GM21526 (cell line): ENCODE data around the gene SNX15.
"Not testable (repeated sequence)": the region's sequence is repeated elsewhere in the genome, so short reads cannot be mapped to it uniquely, and the experiment has no call there.

Experiments used
- ATAC-seq: cut with Tn5 transposase; IDR thresholded peaks from one replicate; pipeline ENCODE4 v1.9.1; 2021; ENCODE audit warnings: moderate library complexity; ENCODE audit not compliant: unreplicated experiment, low FRiP score

SNX15 gene, protein sequence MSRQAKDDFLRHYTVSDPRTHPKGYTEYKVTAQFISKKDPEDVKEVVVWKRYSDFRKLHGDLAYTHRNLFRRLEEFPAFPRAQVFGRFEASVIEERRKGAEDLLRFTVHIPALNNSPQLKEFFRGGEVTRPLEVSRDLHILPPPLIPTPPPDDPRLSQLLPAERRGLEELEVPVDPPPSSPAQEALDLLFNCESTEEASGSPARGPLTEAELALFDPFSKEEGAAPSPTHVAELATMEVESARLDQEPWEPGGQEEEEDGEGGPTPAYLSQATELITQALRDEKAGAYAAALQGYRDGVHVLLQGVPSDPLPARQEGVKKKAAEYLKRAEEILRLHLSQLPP

DNA sequence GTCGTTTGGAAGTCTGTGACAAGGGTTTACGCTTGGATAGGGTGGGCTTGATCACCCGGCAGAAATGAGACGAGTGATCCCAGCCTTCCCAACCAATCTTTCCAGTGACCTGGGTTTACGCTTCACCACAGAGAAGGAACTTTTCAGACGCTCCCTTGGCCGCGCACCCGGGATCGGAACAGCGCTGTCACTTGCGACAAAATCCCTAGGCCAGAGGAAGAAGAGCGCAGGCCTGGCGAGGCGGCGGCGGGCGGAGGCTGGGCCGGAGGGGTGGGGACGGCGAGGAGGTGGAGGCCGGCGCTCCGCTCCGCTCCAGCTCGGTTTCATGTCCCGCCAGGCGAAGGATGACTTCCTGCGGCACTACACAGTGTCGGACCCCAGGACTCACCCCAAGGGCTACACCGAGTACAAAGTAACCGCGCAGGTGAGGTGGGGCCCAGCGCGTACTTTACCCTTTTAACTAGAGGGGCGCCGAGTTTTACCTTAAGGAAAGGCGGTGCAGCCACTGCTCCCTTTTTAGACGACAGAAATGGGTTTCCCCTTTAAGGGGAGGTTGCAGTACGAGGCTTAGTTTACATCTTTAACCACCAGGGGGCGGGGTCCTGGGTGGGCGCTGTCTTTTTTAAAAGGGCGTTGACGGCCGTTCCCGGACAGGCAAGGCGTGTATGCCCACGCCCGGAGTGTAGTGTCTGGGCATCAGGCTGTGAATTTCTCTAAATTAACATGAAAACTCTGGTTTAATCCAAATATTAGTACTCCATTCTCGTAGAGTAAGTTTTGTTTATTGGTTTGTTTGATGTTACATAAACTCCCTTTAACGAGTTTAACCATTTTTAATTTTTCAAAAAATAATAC, at the start of gene SNX15:
Gene SNX15 (plus strand): TSS at position 227 of the 855 bp plus-strand sequence. CDS start 99 bp downstream, at position 326.
- peak; percentile 70 for ATAC-seq

DNA sequence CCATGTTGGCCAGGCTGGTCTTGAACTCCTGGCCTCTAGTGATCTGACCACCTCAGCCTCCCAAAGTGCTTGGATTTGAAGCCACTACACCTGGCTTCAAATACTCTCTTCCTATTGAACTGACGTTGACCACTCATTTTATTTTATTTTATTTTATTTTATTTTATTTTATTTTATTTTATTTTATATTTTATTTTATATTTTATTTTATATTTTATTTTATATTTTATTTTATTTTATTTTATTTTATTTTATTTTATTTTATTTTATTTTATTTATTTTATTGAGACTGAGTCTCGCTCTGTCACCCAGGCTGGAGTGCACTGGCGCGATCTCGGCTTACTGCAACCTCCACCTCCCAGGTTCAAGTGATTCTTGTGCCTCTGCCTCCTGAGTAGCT, 43.9 kb upstream of the SNX15 start:
- ATAC-seq: not testable (repeated sequence)

DNA sequence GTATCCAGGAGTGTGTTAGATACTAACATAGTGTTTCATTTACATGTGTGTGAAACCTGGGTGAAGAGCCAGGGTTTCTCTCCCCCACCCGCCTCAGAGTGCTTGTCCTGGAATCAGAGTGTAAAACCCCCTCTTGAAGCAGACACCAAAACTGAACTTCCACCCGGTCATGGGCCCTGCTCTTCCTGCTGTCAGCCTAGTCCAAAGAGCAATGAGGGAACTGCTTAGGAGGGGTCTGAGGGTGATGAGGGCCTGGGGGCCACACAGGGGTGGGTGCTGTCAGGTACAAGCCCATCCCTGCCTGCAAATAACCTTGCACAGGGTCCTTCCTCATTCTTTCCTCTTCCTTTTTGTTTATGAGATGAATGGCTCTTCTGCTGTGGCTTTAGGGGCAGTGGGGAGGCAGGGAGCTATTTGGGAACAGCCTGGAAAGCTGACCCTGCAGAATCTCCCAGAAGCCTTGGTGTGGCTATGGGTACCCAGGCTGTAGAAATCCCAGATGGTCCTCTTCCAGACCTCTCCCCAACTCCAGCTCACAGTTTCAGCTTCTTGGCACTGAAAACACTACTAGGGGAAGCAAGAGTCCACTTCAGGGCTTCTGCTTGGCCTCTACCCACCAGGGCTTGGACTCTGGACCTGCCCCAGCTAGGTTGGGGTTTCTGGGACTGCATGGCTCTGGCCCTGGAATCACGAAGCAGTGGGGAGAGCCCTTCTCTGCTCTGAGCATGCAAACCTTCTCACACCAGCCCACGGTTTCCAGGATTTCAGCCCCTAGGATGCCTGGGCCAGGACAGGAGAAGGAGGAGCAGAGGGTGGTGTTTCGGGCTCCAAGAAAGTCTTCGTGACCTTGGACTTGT, 39.0 kb upstream of the SNX15 start:
- no peak for ATAC-seq

DNA sequence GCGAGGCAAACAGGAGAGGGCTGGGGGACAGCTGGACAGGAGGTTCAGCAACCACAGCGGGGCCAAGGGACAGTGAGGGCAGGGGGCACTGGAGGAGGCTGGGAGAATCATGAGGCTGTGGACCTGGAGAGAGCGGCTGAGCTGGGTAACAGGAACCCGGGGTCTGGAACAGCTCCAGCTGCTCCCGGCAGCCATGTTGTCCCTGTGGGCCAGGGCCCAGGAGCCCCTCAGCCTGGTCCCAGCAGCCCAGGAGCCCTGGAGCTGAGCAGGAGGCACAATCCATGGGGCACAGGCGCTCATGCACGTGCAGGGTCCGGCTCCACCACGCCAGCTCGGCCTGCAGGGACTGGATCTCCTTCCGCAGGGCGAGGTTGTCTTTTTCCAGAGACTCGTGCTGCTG, 37.8 kb upstream of the SNX15 start:
- ATAC-seq: no peak

DNA sequence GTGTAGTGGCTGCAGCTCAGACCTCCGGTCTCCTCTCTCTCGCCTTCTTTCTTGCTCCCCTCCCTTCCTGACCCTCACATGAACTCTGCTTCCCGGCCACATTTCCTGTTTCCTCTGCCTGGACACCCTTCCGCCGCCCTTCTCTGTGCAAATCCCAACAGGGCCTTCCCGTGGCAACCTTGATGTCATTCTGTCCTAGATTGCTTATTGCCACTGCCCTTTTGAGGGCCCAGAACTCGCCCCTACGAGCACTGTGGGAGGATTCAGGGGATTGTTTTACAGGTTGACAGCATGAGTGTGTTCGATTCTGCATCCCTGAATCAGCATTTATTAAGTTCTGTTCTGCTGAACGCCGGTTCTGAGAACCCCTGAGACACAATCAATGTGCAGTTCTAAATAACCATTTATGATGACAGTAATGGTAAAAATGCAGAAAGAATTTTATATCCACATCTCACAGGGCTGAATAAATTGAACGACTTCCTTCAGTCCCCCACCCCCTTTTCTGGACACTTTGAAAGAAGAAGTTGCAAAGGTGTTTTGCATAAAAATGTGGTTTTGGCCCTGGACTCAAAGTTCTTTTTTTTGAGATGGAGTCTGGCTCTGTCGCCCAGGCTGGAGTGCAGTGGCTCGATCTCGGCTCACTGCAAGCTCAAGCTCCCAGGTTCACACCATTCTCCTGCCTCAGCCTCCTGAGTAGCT, 36.9 kb upstream of the SNX15 start:
- no peak for ATAC-seq

DNA sequence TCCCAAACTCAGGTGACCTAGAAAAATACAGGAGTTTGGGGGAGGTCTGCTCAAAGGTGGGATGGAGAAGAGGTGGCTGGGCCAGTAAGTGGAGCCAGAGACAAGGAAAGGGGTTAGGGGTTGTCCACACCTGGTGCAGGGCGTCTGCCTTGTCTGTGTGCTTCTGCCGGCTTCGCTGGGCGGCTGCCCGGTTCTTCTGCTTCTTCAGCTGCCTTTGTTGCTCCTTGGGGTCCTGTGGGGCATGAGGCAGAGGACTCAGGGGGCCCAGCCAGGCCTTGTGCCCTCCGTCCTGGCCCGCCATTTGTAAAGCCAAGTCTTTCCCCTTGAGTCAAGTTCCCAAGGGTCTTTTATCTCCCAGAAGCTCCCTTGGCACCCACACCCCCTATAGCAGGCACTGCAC, 32.9 kb upstream of the SNX15 start:
- ATAC-seq: no peak

DNA sequence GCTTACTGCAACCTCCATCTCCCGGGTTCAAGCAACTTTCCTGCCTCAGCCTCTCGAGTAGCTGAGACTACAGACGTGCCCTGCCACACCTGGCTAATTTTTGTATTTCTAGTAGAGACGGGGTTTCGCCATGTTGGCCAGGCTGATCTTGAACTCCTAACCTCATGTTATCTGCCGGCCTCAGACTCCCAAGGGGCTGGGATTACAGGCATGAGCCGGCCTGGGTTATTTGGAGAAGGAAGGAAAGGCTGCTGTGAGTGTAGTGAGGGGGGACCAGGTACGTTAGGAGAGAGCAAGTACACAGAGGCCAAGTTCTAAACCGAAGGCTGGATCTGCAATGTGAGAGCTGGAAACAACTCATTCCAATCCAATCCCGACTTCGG, 30.9 kb upstream of the SNX15 start:
- no peak for ATAC-seq

DNA sequence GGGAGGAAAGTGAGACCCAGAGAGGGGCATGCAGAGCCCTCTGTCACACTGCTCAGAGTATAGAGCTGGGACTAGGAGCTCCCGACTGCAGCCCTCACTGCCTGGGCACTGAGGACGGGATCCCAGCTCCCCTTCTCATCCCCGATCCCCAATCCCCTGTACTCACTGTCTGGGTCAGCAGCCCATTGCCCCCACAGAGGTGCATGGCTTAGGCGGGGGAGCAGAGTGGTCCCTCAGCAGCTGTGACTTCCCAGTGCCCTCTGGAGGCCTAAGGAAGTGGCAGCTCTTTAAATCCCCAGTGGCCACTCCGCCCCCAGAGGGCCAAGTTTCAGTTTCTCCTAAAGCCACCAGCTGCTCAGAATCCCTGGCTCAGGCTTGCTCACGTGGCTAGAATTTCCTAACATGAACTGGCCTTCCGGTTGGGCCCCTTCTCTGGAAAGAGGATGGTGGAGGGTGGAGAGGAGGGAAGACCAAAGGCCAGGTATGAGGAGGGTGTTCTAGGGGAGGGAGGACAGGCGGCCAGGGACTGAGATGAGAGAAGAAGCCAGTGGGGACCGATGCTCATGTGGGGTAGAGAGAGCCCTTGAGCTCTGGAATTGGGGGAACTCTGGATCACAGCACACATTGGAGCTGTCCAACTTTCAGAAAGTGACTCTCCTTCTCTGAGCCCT, 30.4 kb upstream of the SNX15 start, which contains the start of gene BATF2:
Gene BATF2 (minus strand): TSS at position 262 of the 671 bp plus-strand sequence. CDS start 57 bp downstream, at position 205.
- no peak for ATAC-seq

DNA sequence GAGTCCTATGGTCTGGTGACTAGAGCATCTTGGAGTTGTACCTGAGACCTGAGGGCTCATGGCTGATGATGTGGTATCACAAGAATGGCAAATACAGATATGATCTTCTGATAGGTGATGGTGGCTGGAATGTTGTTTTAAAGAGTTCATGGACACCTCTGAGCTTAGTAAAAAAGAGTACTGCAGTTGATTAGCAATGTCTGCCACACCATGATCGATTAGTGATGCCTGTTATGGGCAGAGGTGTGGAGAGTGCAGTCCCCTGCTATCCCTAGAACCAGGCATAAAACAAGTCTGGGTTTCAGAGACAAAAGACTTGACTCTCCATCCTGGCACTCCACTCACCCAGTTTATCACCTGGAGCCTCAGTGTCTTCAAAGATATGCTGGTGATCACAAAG, 29.1 kb upstream of the SNX15 start:
- ATAC-seq: no peak

DNA sequence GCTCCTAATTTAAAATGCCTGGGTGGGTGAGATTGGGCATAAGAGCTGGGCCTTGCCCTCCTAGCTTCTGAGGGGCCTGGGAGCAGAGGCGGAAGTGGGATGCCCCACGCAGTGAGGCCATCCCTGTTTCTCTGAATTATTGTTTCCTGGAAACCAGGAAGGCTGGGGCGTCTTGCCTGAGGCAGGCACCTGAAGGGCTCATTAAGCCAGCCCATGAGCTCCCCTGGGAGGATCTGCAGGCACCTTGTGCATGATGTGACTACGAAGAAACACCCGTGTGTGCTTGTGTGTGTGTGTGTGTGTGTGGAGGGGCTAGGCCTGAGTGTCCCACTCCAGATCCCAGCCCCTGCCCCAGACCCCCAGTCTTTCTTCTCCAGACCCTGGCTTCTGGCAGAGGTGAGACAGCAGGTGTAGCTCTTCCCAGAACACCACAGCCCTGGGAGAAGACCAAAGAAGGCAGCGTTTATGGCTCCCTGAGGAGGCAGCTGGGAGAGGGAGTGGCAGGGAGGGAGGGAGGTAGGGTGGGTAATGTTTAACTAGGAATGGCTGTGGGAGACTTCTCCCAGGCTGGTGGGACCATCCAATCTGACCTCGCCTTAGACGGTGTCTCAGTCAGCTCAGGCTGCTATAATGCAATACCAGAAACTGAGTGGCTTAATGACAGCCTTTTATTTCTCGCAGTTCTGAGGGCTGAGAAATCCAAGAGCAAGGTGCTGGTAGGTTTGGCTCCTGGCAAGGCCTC, 28.4 kb upstream of the SNX15 start:
- no peak for ATAC-seq

DNA sequence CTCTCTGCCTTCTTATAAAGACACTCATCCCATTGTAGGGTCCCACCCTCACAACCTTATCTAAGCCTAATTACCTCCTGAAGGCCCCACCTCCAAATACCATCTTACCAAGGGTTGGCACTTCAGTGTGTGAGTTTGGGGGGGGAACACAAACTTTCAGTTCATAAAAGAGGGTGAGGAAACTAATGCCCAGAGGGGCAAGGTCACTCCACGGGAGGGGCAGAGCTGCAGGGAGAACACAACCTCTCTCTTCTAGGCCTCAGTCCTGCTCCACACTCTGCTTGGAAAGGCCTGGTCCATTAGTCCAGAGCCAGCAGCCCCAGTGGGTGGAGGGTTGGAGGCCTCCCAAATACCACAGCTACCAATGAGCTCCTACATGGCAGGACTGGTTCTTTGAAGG, 27.8 kb upstream of the SNX15 start:
- no peak for ATAC-seq

DNA sequence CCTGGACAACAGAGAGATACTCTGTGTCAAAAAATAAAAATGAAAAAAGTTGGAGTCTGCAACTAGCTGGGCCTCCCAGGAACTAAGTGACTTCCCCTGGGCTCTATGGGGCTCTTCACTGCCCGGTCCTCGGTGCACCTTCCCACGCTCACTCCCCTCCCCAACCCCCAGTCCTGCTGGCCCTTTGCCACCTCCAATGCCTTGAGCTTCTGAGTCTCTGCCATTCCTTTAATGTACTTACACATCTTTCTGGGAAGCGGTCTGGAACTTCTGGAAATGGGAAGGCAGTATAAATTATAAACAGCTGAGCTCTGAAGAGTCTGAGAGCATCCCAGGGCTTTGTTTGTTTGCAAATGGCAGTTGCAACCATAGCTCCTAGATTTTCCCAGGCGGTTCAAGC, 24.5 kb upstream of the SNX15 start:
- ATAC-seq: no peak

DNA sequence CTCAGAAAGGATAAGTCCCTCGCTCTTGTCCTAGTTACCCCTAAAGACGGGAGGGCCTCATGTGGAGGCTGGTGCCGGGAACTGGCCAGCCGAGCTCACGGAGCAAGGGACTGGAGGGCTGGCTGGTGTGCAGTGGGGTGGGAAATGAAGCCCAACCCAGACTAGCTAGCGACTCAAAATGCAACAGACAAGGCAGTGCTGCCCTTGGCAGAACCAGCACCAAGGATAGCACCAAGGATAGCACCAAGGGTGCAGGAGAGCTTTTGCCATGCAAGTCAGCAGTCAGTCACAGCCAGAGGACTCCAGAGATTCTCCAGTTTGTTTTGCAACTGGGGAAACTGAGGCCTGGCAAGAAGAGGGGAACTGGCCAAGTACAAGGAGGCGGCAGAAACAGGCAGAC, 24.0 kb upstream of the SNX15 start:
- ATAC-seq: no peak

DNA sequence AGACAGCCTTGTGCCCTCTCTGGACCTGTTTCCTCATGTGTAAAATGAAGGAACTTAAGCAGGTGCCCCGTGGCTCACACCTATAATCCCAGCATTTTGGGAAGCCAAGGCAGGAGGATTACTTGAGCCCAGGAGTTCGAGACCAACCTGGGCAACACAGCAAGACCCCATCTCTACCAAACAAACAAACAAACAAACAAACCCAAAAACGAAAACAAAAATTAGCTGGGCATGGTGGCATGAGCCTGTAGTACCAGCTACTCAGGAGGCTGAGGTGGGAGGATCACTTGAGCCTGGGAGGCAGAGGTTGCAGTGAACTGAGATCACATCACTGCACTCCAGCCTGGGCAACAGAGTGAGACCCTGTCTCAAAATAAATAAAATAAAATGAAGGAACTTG, 23.3 kb upstream of the SNX15 start:
- not testable (repeated sequence) for ATAC-seq

DNA sequence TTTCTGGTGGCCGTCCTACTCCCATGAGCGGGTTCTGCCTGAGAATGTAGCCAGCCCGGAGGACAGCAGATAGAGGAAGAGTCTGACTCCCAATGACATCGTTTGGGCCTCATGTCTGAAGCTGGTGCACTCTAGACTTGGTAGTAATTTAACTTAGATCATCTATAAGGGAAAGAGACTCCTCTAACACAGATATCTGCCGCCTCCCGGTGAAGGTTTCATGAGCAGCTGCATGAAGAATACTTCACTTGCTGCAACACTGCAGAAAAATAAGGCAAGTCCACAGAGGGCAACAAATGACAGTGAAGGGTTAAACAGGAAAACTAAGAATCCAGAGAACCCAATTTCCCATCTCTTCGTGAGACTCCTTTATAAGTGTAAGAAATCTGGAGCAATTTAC, 19.2 kb upstream of the SNX15 start:
- ATAC-seq: no peak

DNA sequence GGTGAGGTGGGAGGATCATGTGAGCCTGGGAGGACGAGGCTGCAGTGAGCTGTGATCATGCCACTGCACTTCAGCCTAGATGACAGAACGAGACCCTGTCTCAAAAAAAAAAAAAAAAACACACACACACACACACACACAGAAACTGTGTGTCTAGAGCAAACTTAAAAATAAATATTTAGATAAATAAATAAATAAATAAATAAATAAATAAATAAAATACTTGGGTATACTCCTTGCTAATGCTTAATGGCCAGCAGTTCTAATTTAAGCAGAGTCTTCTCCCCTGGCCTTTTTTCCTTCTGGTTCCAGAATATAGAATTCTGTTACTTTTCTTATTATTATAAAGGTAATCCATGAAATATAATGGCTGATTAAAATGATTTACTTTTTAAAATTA, 18.4 kb upstream of the SNX15 start:
- ATAC-seq: no peak

DNA sequence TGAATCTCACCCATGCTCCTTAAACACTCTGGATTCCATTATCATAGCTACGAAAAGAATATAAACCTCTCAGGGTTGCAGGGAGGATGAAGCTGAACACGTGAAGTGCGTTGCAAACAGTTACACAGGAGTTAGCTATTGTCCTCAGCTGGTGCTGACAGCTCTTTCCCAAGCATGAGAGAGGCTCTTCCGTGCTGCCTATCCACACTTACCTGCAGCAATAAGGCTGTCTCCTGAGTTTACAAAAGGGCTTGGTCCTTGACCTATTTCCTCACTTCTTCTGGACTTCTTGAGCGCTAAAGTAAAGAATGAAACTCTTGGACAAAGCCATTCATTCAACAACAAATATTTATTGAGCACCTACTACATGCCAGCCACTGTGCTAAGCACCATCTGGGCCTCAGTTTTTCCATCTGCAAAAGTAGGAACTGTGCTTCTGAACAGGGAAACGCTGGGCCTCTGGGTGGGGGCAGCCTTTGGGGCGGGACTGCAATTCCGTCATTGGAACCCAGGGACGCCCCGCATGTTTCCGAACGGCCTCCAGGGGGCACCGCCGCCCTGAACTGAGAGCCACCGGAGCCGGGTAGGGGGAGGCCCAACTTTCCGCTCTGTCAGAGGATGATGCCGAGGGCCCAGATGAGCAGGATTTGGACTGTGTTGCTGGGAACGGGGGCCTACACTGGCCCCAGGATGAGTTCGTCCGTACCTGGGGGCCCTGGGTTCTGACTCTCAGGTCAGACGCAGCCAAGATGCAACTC, 13.9 kb upstream of the SNX15 start:
- ATAC-seq: peak; percentile 55
